OCI-LY7 (cell line): Measurements from ENCODE around the gene HHLA2. TPM values are rescaled to one million over a fixed set of nuclear protein-coding genes. Genes with fewer than 3 reads are reported as not detected.

ENCODE experiments used
- BruUV-seq: library from RNA; stranded (reverse); fragments of 400-500 nt; replicated peaks from 2 replicates; lab custom pipeline; 2021; lab: Mats Ljungman, UMichigan
- CTCF ChIA-PET: fragments of 300-600 bp; sonication (Branson Sonifier 250); formaldehyde crosslinking; loops from one replicate; lab custom pipeline; 2022; ENCODE audit warnings: antibody characterized with exemption; ENCODE audit not compliant: unreplicated experiment; lab: Charles Lee
- POLR2A ChIA-PET: fragments of 300-600 bp; sonication (Branson Sonifier 250); formaldehyde crosslinking; loops from one replicate; lab custom pipeline; 2022; ENCODE audit warnings: antibody characterized with exemption; lab: Charles Lee
- DNase-seq: peaks from one replicate; pipeline ENCODE4 v3.0.0-alpha.2; 2015; ENCODE audit warnings: low spot score
- H2AFZ ChIP-seq: fragments of 200-600 bp; sonication (generic), shearing (Covaris generic); 2 replicates; pipeline ENCODE4 v1.6.1; 2014; ENCODE audit warnings: mild to moderate bottlenecking, antibody characterized with exemption, low read length, moderate library complexity
- H3K27ac ChIP-seq: fragments of 200-600 bp; sonication (generic); 2 replicates; pipeline ENCODE4 v1.5.1; 2014; ENCODE audit warnings: mixed run types, low read depth, mild to moderate bottlenecking, moderate library complexity, low read length, inconsistent platforms; ENCODE audit not compliant: poor library complexity, severe bottlenecking
- H3K36me3 ChIP-seq: fragments of 200-600 bp; sonication (generic); 2 replicates; pipeline ENCODE4 v1.6.1; 2014; ENCODE audit warnings: mild to moderate bottlenecking, antibody characterized with exemption, low read length, moderate library complexity, mixed read lengths; ENCODE audit not compliant: insufficient read depth
- H3K4me1 ChIP-seq: fragments of 200-600 bp; sonication (generic); 2 replicates; pipeline ENCODE4 v1.5.1; 2014; ENCODE audit warnings: mild to moderate bottlenecking, low read length; ENCODE audit not compliant: insufficient read depth, poor library complexity, severe bottlenecking
- H3K4me2 ChIP-seq: fragments of 200-600 bp; sonication (generic); 2 replicates; pipeline ENCODE4 v1.6.1; 2014; ENCODE audit warnings: mild to moderate bottlenecking, low read length
- H3K4me3 ChIP-seq: fragments of 200-600 bp; sonication (generic); 2 replicates; pipeline ENCODE4 v1.5.1; 2014; ENCODE audit warnings: mild to moderate bottlenecking, low read depth, low read length; ENCODE audit not compliant: poor library complexity, severe bottlenecking
- H3K79me2 ChIP-seq: fragments of 200-600 bp; sonication (generic); 2 replicates; pipeline ENCODE4 v1.6.1; 2016; ENCODE audit warnings: low read depth, mild to moderate bottlenecking, low read length, moderate library complexity, mixed read lengths; ENCODE audit not compliant: insufficient read depth
- H3K9me2 ChIP-seq: fragments of 200-600 bp; sonication (generic); 2 replicates; pipeline ENCODE4 v1.6.1; 2016; ENCODE audit warnings: mild to moderate bottlenecking, low read length, mixed read lengths; ENCODE audit not compliant: insufficient read depth
- H3K9me3 ChIP-seq: fragments of 200-600 bp; sonication (generic); 2 replicates; pipeline ENCODE4 v1.6.1; 2014; ENCODE audit warnings: mild to moderate bottlenecking, mixed run types, low read length, mixed read lengths
- H4K20me1 ChIP-seq: fragments of 200-600 bp; sonication (generic); 2 replicates; pipeline ENCODE4 v1.6.1; 2014; ENCODE audit warnings: mild to moderate bottlenecking, antibody characterized with exemption, low read length, moderate library complexity, mixed read lengths; ENCODE audit not compliant: insufficient read depth
- CTCF ChIP-seq: fragments of 200-600 bp; sonication (generic); conservative IDR thresholded peaks from 2 replicates; pipeline ENCODE4 v1.5.1; 2014; ENCODE audit warnings: mild to moderate bottlenecking, antibody characterized with exemption, low read length, moderate library complexity, mixed read lengths
- EZH2phosphoT487 ChIP-seq: fragments of 200-600 bp; sonication (generic); IDR thresholded peaks from 2 replicates; pipeline ENCODE4 v1.6.1; 2018; ENCODE audit warnings: low read depth, borderline replicate concordance, mild to moderate bottlenecking, mixed run types, antibody characterized with exemption, low read length, moderate library complexity, mixed read lengths
- intact Hi-C: fragments of 100-400 bp; cut with micrococcal nuclease; formaldehyde crosslinking; loops from one replicate; pipeline ENCODE4 v1.10.0; 2022; ENCODE audit not compliant: unreplicated experiment
- total RNA-seq, 2 experiments: library from RNA; depleted of rRNA in 1 of 2; stranded (reverse); fragments of >200 nt in 1 of 2; shearing (Covaris generic) in 1 of 2; gene quantifications; 2 replicates each; pipeline ENCODE4 v1.2.3, GENCODE V29; 2014 to 2022

The HHLA2 gene
- total RNA-seq, 2 experiments from 2014 or later, result not detected

- H2AFZ ChIP-seq, result no peak overlapping the region
- no peaks in the 10 kb centered on the region for H3K79me2 ChIP-seq
- H4K20me1 ChIP-seq, result no peaks in the 10 kb centered on the region
- TF ChIP-seq EZH2phosphoT487, result no peak
- TF ChIP-seq CTCF, result no peak
- no peak overlapping the region for H3K4me3 ChIP-seq
- ChIA-PET CTCF (no interaction called here), POLR2A (interaction anchor here (1.2 kb wide), 1 partner anchor 59 kb away, joined by 4 read pairs; no protein-coding TSS in a partner anchor)
- no TSS peak for BruUV-seq
- no peaks in the 10 kb centered on the region for H3K9me2 ChIP-seq
- H3K36me3 ChIP-seq, result no peaks in the 10 kb centered on the region
- intact Hi-C loops, result no loop called here
- no peak for DNase-seq
- peaks cover 10% of the 10 kb centered on the region for H3K4me1 ChIP-seq
- no peaks in the 10 kb centered on the region for H3K9me3 ChIP-seq
- H3K4me2 ChIP-seq, result no peak overlapping the region
- H3K27ac ChIP-seq, result no peak overlapping the region
These were observed 46.6 kb downstream of the HHLA2 start for GRCh38 chr3:108342837-108343486.

GRCh38 chr3:108343491-108343890 lies 47.1 kb downstream of the HHLA2 start:
- no peak overlapping the region for H2AFZ ChIP-seq
- H3K4me3 ChIP-seq, result no peak overlapping the region
- no peak for DNase-seq
- peaks cover 10% of the 10 kb centered on the region for H3K4me1 ChIP-seq
- no peak overlapping the region for H3K4me2 ChIP-seq
- no peaks in the 10 kb centered on the region for H3K9me2 ChIP-seq
- ChIA-PET POLR2A (interaction anchor here (0.6 to 1.2 kb wide), 4 partner anchors 45 to 1911 kb away, joined by 3 to 4 read pairs (median 4); no protein-coding TSS in a partner anchor), CTCF (no interaction called here)
- intact Hi-C loops, result no loop called here
- H3K36me3 ChIP-seq, result no peaks in the 10 kb centered on the region
- no TSS peak for BruUV-seq
- H3K79me2 ChIP-seq, result no peaks in the 10 kb centered on the region
- no peaks in the 10 kb centered on the region for H4K20me1 ChIP-seq
- H3K9me3 ChIP-seq, result no peaks in the 10 kb centered on the region
- TF ChIP-seq CTCF (no peak), EZH2phosphoT487 (no peak)
- no peak overlapping the region for H3K27ac ChIP-seq

- ChIA-PET CTCF (no interaction called here), POLR2A (interaction anchor here (0.6 kb wide), 1 partner anchor 913 kb away, joined by 4 read pairs; no protein-coding TSS in a partner anchor)
- TF ChIP-seq CTCF, result no peak
- no peak for TF ChIP-seq EZH2phosphoT487
- Histone ChIP-seq H3K4me3 (no peak overlapping the region), H3K4me2 (peak overlapping the region; percentile 41), H4K20me1 (no peaks in the 10 kb centered on the region), H3K36me3 (no peaks in the 10 kb centered on the region), H3K79me2 (no peaks in the 10 kb centered on the region), H3K9me2 (no peaks in the 10 kb centered on the region), H3K27ac (no peak overlapping the region), H2AFZ (no peak overlapping the region), H3K9me3 (no peaks in the 10 kb centered on the region), H3K4me1 (peaks cover 10% of the 10 kb centered on the region)
- no TSS peak for BruUV-seq
- DNase-seq, result peak; percentile 40
- intact Hi-C loops, result no loop called here
These were observed 49.3 kb downstream of the HHLA2 start for GRCh38 chr3:108345492-108346205.
